LNCAP (cell line): ENCODE measurements around the gene CDKN1A.

ENCODE experiments used
- CTCF ChIP-seq: fragments of 450-650 bp; IDR thresholded peaks from 2 replicates; pipeline ENCODE4 v1.5.1; 2017; ENCODE audit warnings: mild to moderate bottlenecking

The CDKN1A gene

GRCh38 chr6:36691011-36691410 is 12.5 kb downstream of the CDKN1A start:
- TF ChIP-seq CTCF: no peak

GRCh38 chr6:36691612-36692011 is 13.1 kb downstream of the CDKN1A start:
- no peak for TF ChIP-seq CTCF

GRCh38 chr6:36692220-36692619 is 13.7 kb downstream of the CDKN1A start:
- TF ChIP-seq CTCF: no peak

- TF ChIP-seq CTCF: no peak
Observed at GRCh38 chr6:36692861-36693702, 14.6 kb downstream of the CDKN1A start.

- TF ChIP-seq CTCF: no peak
Observed at GRCh38 chr6:36694616-36695015, 16.1 kb downstream of the CDKN1A start.

GRCh38 chr6:36695414-36695813 is 16.9 kb downstream of the CDKN1A start:
- TF ChIP-seq CTCF: no peak

GRCh38 chr6:36697481-36697903 is 19.0 kb downstream of the CDKN1A start, which contains the start of gene RAB44:
TSS of gene RAB44 (plus strand) at chr6:36697826. CDS start at chr6:36704236, 6,410 bp downstream.
- no peak for TF ChIP-seq CTCF
